T-helper 17 cell (primary cell): Measurements from ENCODE around the gene COL6A2. TPM values are rescaled to one million over a fixed set of nuclear protein-coding genes. Genes with fewer than 3 reads are reported as not detected.
"Not testable (repeated sequence)": the region's sequence is repeated elsewhere in the genome, so short reads cannot be mapped to it uniquely, and the experiment has no call there.

Experiments
- ATAC-seq: fragments of 150-1000 bp; cut with Tn5 transposase; 2 replicates; pipeline ENCODE4 v1.10.0; 2021; ENCODE audit warnings: mild to moderate bottlenecking, moderate library complexity
- DNase-seq, 3 donors: peaks; one replicate each; pipeline versions ENCODE4 v3.0.0 to v3.0.0-alpha.2; 2020 to 2021
- H3K9me3 ChIP-seq: one replicate; pipeline ENCODE4 v1.7.0; 2013; ENCODE audit warnings: low read length, mild to moderate bottlenecking; ENCODE audit not compliant: control insufficient read depth, poor library complexity, severe bottlenecking
- H3K27ac Mint-ChIP-seq: one replicate; pipeline ENCODE4 v1.8.0; 2022; ENCODE audit warnings: mild to moderate bottlenecking, moderate library complexity, mixed read lengths
- H3K27me3 Mint-ChIP-seq: one replicate; pipeline ENCODE4 v1.8.0; 2022; ENCODE audit warnings: mixed read lengths
- H3K36me3 Mint-ChIP-seq: one replicate; pipeline ENCODE4 v1.8.0; 2022; ENCODE audit warnings: low read depth, mixed read lengths
- H3K4me1 Mint-ChIP-seq: one replicate; pipeline ENCODE4 v1.8.0; 2022; ENCODE audit warnings: mild to moderate bottlenecking, mixed read lengths
- H3K4me3 Mint-ChIP-seq: one replicate; pipeline ENCODE4 v1.8.0; 2022; ENCODE audit warnings: mild to moderate bottlenecking, moderate library complexity, mixed read lengths
- total RNA-seq, 4 donors: library from RNA in 2 of 4; stranded (reverse) in 2 of 4; gene quantifications; one replicate each; pipeline ENCODE4 v1.2.3 and lab custom pipeline; 2022 to 2026

Gene COL6A2
- total RNA-seq, 2 donors from 2014 or later, result 15.1 to 19.8 TPM

- Mint-ChIP-seq H3K36me3 (peaks cover 3% of the 10 kb centered on the region), H3K4me3 (no peak overlapping the region), H3K27ac (no peak overlapping the region), H3K27me3 (peaks cover 49% of the 10 kb centered on the region), H3K4me1 (peaks cover 2% of the 10 kb centered on the region)
- ATAC-seq (no peak), DNase-seq (no peak)
- H3K9me3 ChIP-seq, result no peaks in the 10 kb centered on the region
Measured at GRCh38 chr21:46063734-46064680, 33.9 kb upstream of the COL6A2 start.

GRCh38 chr21:46064870-46065214, 33.1 kb upstream of the COL6A2 start:
- Mint-ChIP-seq H3K27ac (no peak overlapping the region), H3K36me3 (peaks cover 3% of the 10 kb centered on the region), H3K4me3 (no peak overlapping the region), H3K27me3 (peaks cover 44% of the 10 kb centered on the region), H3K4me1 (peaks cover 2% of the 10 kb centered on the region)
- ATAC-seq (no peak), DNase-seq (no peak)
- H3K9me3 ChIP-seq, result no peaks in the 10 kb centered on the region

- no peak overlapping the region for H3K27ac Mint-ChIP-seq
Measured at GRCh38 chr21:46065215-46065913, 32.5 kb upstream of the COL6A2 start.

DNA sequence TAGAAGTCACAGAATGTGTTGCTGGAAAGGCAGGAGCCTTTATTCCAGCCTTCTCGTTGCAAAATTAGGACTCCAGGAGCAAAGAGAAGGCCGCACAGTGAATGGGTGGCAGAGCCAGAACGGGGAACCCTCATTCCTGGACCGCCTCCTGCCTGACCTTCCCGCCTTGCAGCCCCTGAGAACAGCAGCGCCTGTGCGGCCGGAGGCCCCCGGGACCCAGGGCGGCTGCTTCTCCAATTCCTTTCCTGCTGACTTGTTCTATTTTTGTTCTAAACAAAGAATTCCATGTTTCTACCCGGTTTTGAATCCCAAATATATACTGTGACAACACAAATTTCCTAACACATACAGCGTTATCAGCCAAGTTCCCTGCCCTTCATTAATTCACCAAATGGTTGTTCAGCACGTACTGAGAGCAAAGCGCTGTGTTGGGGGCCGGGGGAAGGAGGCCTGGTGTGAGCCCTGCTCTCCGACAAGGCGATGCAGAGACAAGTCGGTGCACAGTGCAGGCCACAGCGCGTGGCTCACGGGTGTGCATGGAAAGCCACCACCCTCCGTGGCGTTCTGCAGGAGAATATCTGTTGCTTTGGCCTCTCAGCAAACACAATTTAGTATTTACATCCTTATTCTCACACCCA, 31.9 kb upstream of the COL6A2 start:
- H3K27ac Mint-ChIP-seq, result no peak overlapping the region
- peaks cover 2% of the 10 kb centered on the region for H3K4me1 Mint-ChIP-seq
- peaks cover 47% of the 10 kb centered on the region for H3K27me3 Mint-ChIP-seq
- no peak overlapping the region for H3K4me3 Mint-ChIP-seq
- H3K9me3 ChIP-seq, result no peaks in the 10 kb centered on the region
- ATAC-seq (no peak), DNase-seq (no peak)
- H3K36me3 Mint-ChIP-seq, result peaks cover 3% of the 10 kb centered on the region

More at GRCh38 chr21:46065215-46065913, 32.5 kb upstream of the COL6A2 start:
- peaks cover 44% of the 10 kb centered on the region for H3K27me3 Mint-ChIP-seq
- DNase-seq (no peak), ATAC-seq (no peak)
- no peaks in the 10 kb centered on the region for H3K9me3 ChIP-seq
- peaks cover 2% of the 10 kb centered on the region for H3K4me1 Mint-ChIP-seq
- peaks cover 3% of the 10 kb centered on the region for H3K36me3 Mint-ChIP-seq
- H3K4me3 Mint-ChIP-seq, result no peak overlapping the region

- H3K27ac Mint-ChIP-seq, result no peak overlapping the region
- H3K27me3 Mint-ChIP-seq, result peaks cover 50% of the 10 kb centered on the region
- H3K36me3 Mint-ChIP-seq, result peaks cover 3% of the 10 kb centered on the region
- H3K4me1 Mint-ChIP-seq, result peaks cover 2% of the 10 kb centered on the region
- ATAC-seq, result no peak
- H3K9me3 ChIP-seq, result no peaks in the 10 kb centered on the region
- no peak overlapping the region for H3K4me3 Mint-ChIP-seq
- DNase-seq, result no peak
Measured at GRCh38 chr21:46066591-46067331, 31.2 kb upstream of the COL6A2 start.

DNA sequence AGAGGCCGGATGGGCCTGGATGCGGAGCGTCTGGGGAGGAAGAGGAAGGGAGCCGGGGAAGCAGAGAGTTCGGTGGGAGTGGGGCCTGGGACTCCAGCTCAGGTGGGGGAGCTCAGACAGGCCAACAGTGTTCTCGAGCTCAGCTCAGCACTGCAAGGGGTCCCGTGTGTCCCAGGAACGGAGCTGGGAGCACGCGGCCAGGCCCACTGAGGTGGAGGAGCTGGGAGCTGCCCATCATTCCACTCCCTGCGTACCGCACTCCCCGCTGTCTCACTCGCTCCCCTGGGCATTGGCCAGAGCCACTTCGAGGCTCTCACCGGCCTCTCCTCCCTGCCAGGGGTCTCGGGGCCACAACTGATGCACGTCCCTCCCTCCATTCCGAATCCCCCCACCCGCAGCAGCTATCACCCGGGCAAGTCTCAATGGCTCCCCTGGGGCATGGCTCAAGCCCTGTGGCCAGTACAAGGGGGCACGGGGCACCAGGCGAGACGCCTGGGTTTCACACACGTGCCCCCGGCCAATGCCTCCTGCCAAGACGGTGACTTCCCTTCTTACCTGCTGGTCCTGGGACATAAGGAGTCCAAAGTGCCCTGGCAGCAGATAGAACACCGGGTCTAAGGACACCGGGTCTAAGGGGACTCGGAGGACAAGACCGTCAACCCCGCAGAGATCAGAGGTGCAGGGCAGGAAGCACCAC, 30.3 kb upstream of the COL6A2 start:
- peaks cover 48% of the 10 kb centered on the region for H3K27me3 Mint-ChIP-seq
- H3K4me3 Mint-ChIP-seq, result no peak overlapping the region
- H3K4me1 Mint-ChIP-seq, result peaks cover 2% of the 10 kb centered on the region
- peaks cover 3% of the 10 kb centered on the region for H3K36me3 Mint-ChIP-seq
- ATAC-seq, result no peak
- H3K27ac Mint-ChIP-seq, result no peak overlapping the region
- DNase-seq, result no peak
- H3K9me3 ChIP-seq, result no peaks in the 10 kb centered on the region

DNA sequence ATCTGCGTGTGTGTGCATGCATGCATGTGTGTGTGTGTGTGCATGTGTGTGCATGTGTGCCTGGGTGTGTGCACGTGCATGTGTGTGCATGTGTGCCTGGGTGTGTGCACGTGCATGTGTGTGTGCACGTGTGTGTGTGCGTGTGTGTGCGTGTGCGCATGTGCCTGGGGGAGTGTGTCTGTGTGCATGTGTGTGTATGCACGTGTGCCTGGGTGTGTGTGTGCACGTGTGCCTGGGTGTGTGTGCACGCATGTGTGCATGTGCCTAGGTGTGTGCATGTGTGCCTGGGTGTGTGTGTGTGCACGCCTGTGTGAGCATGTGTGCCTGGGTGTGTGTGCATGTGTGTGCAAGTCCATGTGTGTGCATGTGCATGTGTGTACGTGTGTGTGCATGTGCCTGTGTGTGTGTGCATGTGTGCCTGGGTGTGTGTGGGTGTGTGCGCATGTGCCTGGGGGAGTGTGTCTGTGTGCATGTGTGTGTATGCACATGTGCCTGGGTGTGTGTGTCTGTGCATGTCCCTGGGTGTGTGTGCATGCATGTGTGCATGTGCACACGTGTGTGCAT, 29.3 kb upstream of the COL6A2 start:
- Mint-ChIP-seq H3K4me3 (no peak overlapping the region), H3K36me3 (peaks cover 3% of the 10 kb centered on the region), H3K4me1 (peaks cover 2% of the 10 kb centered on the region), H3K27ac (no peak overlapping the region), H3K27me3 (peaks cover 40% of the 10 kb centered on the region)
- H3K9me3 ChIP-seq, result no peaks in the 10 kb centered on the region
- no peak for DNase-seq
- no peak for ATAC-seq

- Mint-ChIP-seq H3K27me3 (peaks cover 42% of the 10 kb centered on the region), H3K27ac (no peak overlapping the region), H3K36me3 (peaks cover 3% of the 10 kb centered on the region), H3K4me1 (peaks cover 2% of the 10 kb centered on the region), H3K4me3 (no peak overlapping the region)
- no peaks in the 10 kb centered on the region for H3K9me3 ChIP-seq
- DNase-seq (no peak), ATAC-seq (no peak)
Measured at GRCh38 chr21:46069166-46069565, 28.7 kb upstream of the COL6A2 start.

DNA sequence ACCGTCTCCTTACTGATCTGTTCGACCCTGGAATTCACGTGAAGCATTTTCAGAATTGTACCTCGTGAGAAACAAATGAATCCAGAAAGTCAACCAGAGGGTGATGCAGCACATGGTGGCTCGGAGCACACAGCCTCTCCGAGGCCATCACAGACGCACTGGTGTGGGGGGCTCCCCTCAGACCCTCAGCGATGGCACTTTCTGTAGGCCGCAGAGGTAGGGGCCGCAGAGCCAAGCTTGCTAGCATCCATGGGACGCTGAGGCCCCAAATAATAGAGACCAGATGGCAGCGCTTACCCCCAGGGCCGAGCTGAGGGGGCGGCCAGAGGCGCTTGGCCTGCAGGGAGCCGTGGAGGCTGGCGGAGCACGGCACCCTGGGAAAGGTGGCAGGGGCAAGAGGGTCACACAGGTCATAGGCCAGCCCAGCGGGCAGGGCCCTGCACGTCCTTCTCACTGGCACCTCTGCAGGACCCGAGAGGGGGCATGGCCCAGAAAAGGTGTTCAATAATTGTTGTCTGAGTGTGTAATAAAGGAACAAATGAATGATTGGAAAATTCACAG, 28.1 kb upstream of the COL6A2 start:
- peaks cover 2% of the 10 kb centered on the region for H3K4me1 Mint-ChIP-seq
- no peak overlapping the region for H3K4me3 Mint-ChIP-seq
- no peak for ATAC-seq
- H3K36me3 Mint-ChIP-seq, result no peaks in the 10 kb centered on the region
- H3K27me3 Mint-ChIP-seq, result peaks cover 37% of the 10 kb centered on the region
- no peaks in the 10 kb centered on the region for H3K9me3 ChIP-seq
- DNase-seq, result no peak
- no peak overlapping the region for H3K27ac Mint-ChIP-seq

GRCh38 chr21:46071082-46071481, 26.8 kb upstream of the COL6A2 start:
- DNase-seq (no peak), ATAC-seq (no peak)
- H3K27ac Mint-ChIP-seq, result no peak overlapping the region
- H3K4me1 Mint-ChIP-seq, result peaks cover 3% of the 10 kb centered on the region
- H3K27me3 Mint-ChIP-seq, result peaks cover 37% of the 10 kb centered on the region
- no peaks in the 10 kb centered on the region for H3K9me3 ChIP-seq
- H3K4me3 Mint-ChIP-seq, result no peak overlapping the region
- no peaks in the 10 kb centered on the region for H3K36me3 Mint-ChIP-seq

DNA sequence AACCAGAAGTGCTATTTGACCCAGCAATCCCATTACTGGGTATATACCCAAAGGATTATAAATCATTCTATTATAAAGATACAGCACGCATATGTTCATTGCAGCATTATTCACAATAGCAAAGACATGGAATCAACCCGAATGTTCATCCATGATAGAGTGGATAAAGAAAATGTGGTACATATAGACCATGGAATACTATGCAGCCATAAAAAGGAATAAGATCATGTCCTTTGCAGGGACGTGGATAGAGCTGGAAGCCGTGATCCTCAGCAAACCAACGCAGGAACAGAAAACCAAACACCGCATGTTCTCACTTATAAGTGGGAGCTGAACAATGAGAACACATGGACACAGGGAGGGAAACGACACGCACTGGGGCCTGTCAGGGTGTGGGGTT, 21.2 kb upstream of the COL6A2 start:
- H3K36me3 Mint-ChIP-seq, H3K4me1 Mint-ChIP-seq: not testable (repeated sequence)
- H3K27me3 Mint-ChIP-seq, result peaks cover 37% of the 10 kb centered on the region

GRCh38 chr21:46077674-46078101, 20.2 kb upstream of the COL6A2 start:
- Mint-ChIP-seq H3K27ac (no peak overlapping the region), H3K4me3 (no peak overlapping the region), H3K27me3 (peaks cover 30% of the 10 kb centered on the region), H3K36me3 (peaks cover 2% of the 10 kb centered on the region), H3K4me1 (peaks cover 4% of the 10 kb centered on the region)
- DNase-seq (no peak), ATAC-seq (no peak)
- peaks cover 2% of the 10 kb centered on the region for H3K9me3 ChIP-seq

More for the DNA sequence above, 21.2 kb upstream of the COL6A2 start:
- DNase-seq, H3K9me3 ChIP-seq, ATAC-seq, H3K4me3 Mint-ChIP-seq, H3K27ac Mint-ChIP-seq: not testable (repeated sequence)
